Neuronal stem cell (in vitro differentiated cells): ENCODE data around the gene PRDM15.

Experiments
- DNase-seq: peaks from one replicate; pipeline ENCODE4 v3.0.0-alpha.2; 2013; ENCODE audit warnings: low spot score
- H2AFZ ChIP-seq: one replicate; pipeline ENCODE4 v1.6.1; 2013; ENCODE audit warnings: mild to moderate bottlenecking, low read length, inconsistent platforms
- H2AK5ac ChIP-seq: 2 replicates; pipeline ENCODE4 v1.6.1; 2013; ENCODE audit warnings: low read depth, mild to moderate bottlenecking, inconsistent platforms, low read length, moderate library complexity, mixed read lengths
- H2BK120ac ChIP-seq: 2 replicates; pipeline ENCODE4 v1.6.1; 2013; ENCODE audit warnings: low read depth, mild to moderate bottlenecking, inconsistent platforms, low read length, moderate library complexity, mixed read lengths
- H2BK12ac ChIP-seq: one replicate; pipeline ENCODE4 v1.6.1; 2013; ENCODE audit warnings: low read length, inconsistent platforms
- H2BK15ac ChIP-seq: 2 replicates; pipeline ENCODE4 v1.6.1; 2013; ENCODE audit warnings: mild to moderate bottlenecking, low read length, inconsistent platforms, mixed read lengths
- H2BK5ac ChIP-seq: one replicate; pipeline ENCODE4 v1.6.1; 2013; ENCODE audit warnings: inconsistent platforms, mild to moderate bottlenecking, low read length, moderate library complexity
- H3K14ac ChIP-seq: one replicate; pipeline ENCODE4 v1.6.1; 2013; ENCODE audit warnings: low read length, inconsistent platforms
- H3K18ac ChIP-seq: 2 replicates; pipeline ENCODE4 v1.6.1; 2013; ENCODE audit warnings: low read length, inconsistent platforms
- H3K23ac ChIP-seq: 2 replicates; pipeline ENCODE4 v1.6.1; 2013; ENCODE audit warnings: low read depth, mild to moderate bottlenecking, mixed read lengths, low read length, inconsistent platforms; ENCODE audit not compliant: poor library complexity
- H3K27ac ChIP-seq: replicated peaks from 3 replicates; pipeline ENCODE4 v1.5.1; 2013; ENCODE audit warnings: low read length, inconsistent platforms
- H3K27me3 ChIP-seq, 3 experiments: 2 replicates each; pipeline ENCODE4 v1.6.1; 2013; ENCODE audit warnings: low read length in 3 of 3, mild to moderate bottlenecking in 2 of 3, inconsistent platforms in 1 of 3, low read depth in 1 of 3, mixed read lengths in 1 of 3, moderate library complexity in 1 of 3; ENCODE audit not compliant: control insufficient read depth in 3 of 3, insufficient read depth in 3 of 3
- H3K36me3 ChIP-seq, 2 donors: replicated peaks in 1 of 2; 2 replicates each; pipeline ENCODE4 v1.6.1; 2013; ENCODE audit warnings: low read length in 2 of 2; ENCODE audit not compliant: control insufficient read depth in 2 of 2, insufficient read depth in 2 of 2
- H3K4ac ChIP-seq: 2 replicates; pipeline ENCODE4 v1.6.1; 2013; ENCODE audit warnings: inconsistent platforms, mild to moderate bottlenecking, low read length, moderate library complexity
- H3K4me1 ChIP-seq, 2 donors: 1 replicate in 1 of 2; 2 replicates in 1 of 2; pipeline ENCODE4 v1.6.1; 2013; ENCODE audit warnings: low read length in 2 of 2, low read depth in 1 of 2; ENCODE audit not compliant: control insufficient read depth in 2 of 2, insufficient read depth in 1 of 2
- H3K4me2 ChIP-seq: one replicate; pipeline ENCODE4 v1.6.1; 2013; ENCODE audit warnings: mild to moderate bottlenecking, low read length, inconsistent platforms; ENCODE audit not compliant: insufficient read depth, poor library complexity, severe bottlenecking
- H3K4me3 ChIP-seq, 2 donors: 2 replicates each; pipeline ENCODE4 v1.5.1; 2013; ENCODE audit warnings: low read length in 2 of 2, mild to moderate bottlenecking in 2 of 2, inconsistent platforms in 1 of 2, moderate library complexity in 1 of 2
- H3K79me1 ChIP-seq: one replicate; pipeline ENCODE4 v1.6.1; 2013; ENCODE audit warnings: low read depth, mild to moderate bottlenecking, inconsistent platforms, low read length, moderate library complexity
- H3K9ac ChIP-seq: one replicate; pipeline ENCODE4 v1.6.1; 2013; ENCODE audit warnings: mild to moderate bottlenecking, low read depth, low read length, inconsistent platforms; ENCODE audit not compliant: poor library complexity
- H3K9me3 ChIP-seq, 2 donors: replicated peaks in 1 of 2; 2 replicates each; pipeline versions ENCODE3 to v1.6.1; 2013; ENCODE audit warnings: low read length in 2 of 2, mild to moderate bottlenecking in 2 of 2, inconsistent platforms in 1 of 2, low read depth in 1 of 2, mixed read lengths in 1 of 2, moderate library complexity in 1 of 2; ENCODE audit not compliant: control insufficient read depth in 2 of 2, insufficient read depth in 1 of 2
- H4K8ac ChIP-seq: one replicate; pipeline ENCODE4 v1.6.1; 2013; ENCODE audit warnings: low read depth, mild to moderate bottlenecking, inconsistent platforms, low read length, moderate library complexity
- H4K91ac ChIP-seq: one replicate; pipeline ENCODE4 v1.6.1; 2013; ENCODE audit warnings: low read length, low read depth, mild to moderate bottlenecking, inconsistent platforms; ENCODE audit not compliant: poor library complexity
- WGBS, 2 donors: extraction: QIAGEN DNeasy Blood & Tissue Kit; methylation state at CpG; one replicate each; pipeline ENCODE4 v1.1.7; 2013; ENCODE audit warnings: missing lambda C conversion rate in 2 of 2, mixed read lengths in 1 of 2; ENCODE audit not compliant: insufficient read length in 2 of 2, insufficient replicate concordance in 1 of 2; ENCODE audit errors: extremely low coverage in 2 of 2; 5-methylcytosine and 5-hydroxymethylcytosine counted together

The PRDM15 gene

GRCh38 chr21:41926117-41926806 is 47.1 kb upstream of the PRDM15 start:
- Histone ChIP-seq H2BK120ac (no peak overlapping the region), H3K79me1 (no peaks in the 10 kb centered on the region), H3K9me3 (no peaks in the 10 kb centered on the region), H2BK5ac (no peak overlapping the region), H4K8ac (no peak overlapping the region), H2BK15ac (no peak overlapping the region), H3K27me3 (no peaks in the 10 kb centered on the region), H2AK5ac (no peak overlapping the region), H3K36me3 (no peaks in the 10 kb centered on the region), H3K9ac (no peak overlapping the region), H3K4me1 (peaks cover 1 to 13% of the 10 kb centered on the region in 2 donors), H3K27ac (no peak overlapping the region), H3K23ac (no peak overlapping the region), H3K14ac (no peak overlapping the region), H3K4me3 (no peak overlapping the region), H4K91ac (no peak overlapping the region), H3K4me2 (no peak overlapping the region), H3K4ac (no peak overlapping the region), H3K18ac (no peak overlapping the region), H2AFZ (peak overlapping the region; percentile 78), H2BK12ac (no peak overlapping the region)
- no peak for DNase-seq
- WGBS, 2 donors: no CpG with 5 or more reads among the region's 11 CpGs

GRCh38 chr21:41925767-41926116 is 46.6 kb upstream of the PRDM15 start:
- H3K4ac ChIP-seq: no peak overlapping the region
- H3K4me1 ChIP-seq: peaks cover 1 to 12% of the 10 kb centered on the region in 2 donors
- H3K27ac ChIP-seq: no peak overlapping the region
- no peak overlapping the region for H2BK12ac ChIP-seq
- no peak overlapping the region for H2BK15ac ChIP-seq
- DNase-seq: no peak
- no peaks in the 10 kb centered on the region for H3K79me1 ChIP-seq
- H2BK120ac ChIP-seq: no peak overlapping the region
- no peak overlapping the region for H3K14ac ChIP-seq
- no peaks in the 10 kb centered on the region for H3K9me3 ChIP-seq
- no CpG with 5 or more reads among the region's 4 CpGs for WGBS, 2 donors
- H4K91ac ChIP-seq: no peak overlapping the region
- no peak overlapping the region for H2AK5ac ChIP-seq
- H3K23ac ChIP-seq: no peak overlapping the region
- no peaks in the 10 kb centered on the region for H3K36me3 ChIP-seq
- H3K27me3 ChIP-seq: no peaks in the 10 kb centered on the region
- H2AFZ ChIP-seq: peak overlapping the region; percentile 78
- H3K9ac ChIP-seq: no peak overlapping the region
- no peak overlapping the region for H3K4me3 ChIP-seq
- H2BK5ac ChIP-seq: no peak overlapping the region
- no peak overlapping the region for H4K8ac ChIP-seq
- no peak overlapping the region for H3K18ac ChIP-seq
- H3K4me2 ChIP-seq: no peak overlapping the region

- Histone ChIP-seq H2AFZ (no peak overlapping the region), H3K9me3 (no peaks in the 10 kb centered on the region), H3K27me3 (no peaks in the 10 kb centered on the region), H4K91ac (no peak overlapping the region), H3K9ac (no peak overlapping the region), H3K27ac (no peak overlapping the region), H4K8ac (no peak overlapping the region), H3K4ac (no peak overlapping the region), H3K18ac (no peak overlapping the region), H2BK5ac (no peak overlapping the region), H3K4me2 (no peak overlapping the region), H2BK120ac (no peak overlapping the region), H2AK5ac (no peak overlapping the region), H2BK15ac (no peak overlapping the region), H3K23ac (no peak overlapping the region), H3K4me1 (peaks cover 1 to 10% of the 10 kb centered on the region in 2 donors), H2BK12ac (no peak overlapping the region), H3K4me3 (no peak overlapping the region), H3K36me3 (no peaks in the 10 kb centered on the region), H3K79me1 (no peaks in the 10 kb centered on the region), H3K14ac (no peak overlapping the region)
- no peak for DNase-seq
- no CpG with 5 or more reads among the region's 6 CpGs for WGBS, 2 donors
Measured at GRCh38 chr21:41924368-41924754, 45.2 kb upstream of the PRDM15 start.

GRCh38 chr21:41923631-41924367 is 44.7 kb upstream of the PRDM15 start:
- no peak overlapping the region for H3K9ac ChIP-seq
- H3K4me3 ChIP-seq: no peak overlapping the region
- no peak overlapping the region for H3K14ac ChIP-seq
- no peak overlapping the region for H2BK120ac ChIP-seq
- H3K4ac ChIP-seq: no peak overlapping the region
- H4K91ac ChIP-seq: no peak overlapping the region
- H3K79me1 ChIP-seq: no peaks in the 10 kb centered on the region
- no peak overlapping the region for H3K23ac ChIP-seq
- no peak overlapping the region for H2BK5ac ChIP-seq
- H3K4me2 ChIP-seq: no peak overlapping the region
- H3K27ac ChIP-seq: no peak overlapping the region
- no peak overlapping the region for H2AFZ ChIP-seq
- H3K4me1 ChIP-seq: peaks cover 1 to 10% of the 10 kb centered on the region in 2 donors
- H2BK15ac ChIP-seq: no peak overlapping the region
- H3K36me3 ChIP-seq: no peaks in the 10 kb centered on the region
- H3K9me3 ChIP-seq: no peaks in the 10 kb centered on the region
- no peaks in the 10 kb centered on the region for H3K27me3 ChIP-seq
- WGBS, 2 donors: no CpG with 5 or more reads among the region's 7 CpGs
- no peak overlapping the region for H4K8ac ChIP-seq
- no peak overlapping the region for H2AK5ac ChIP-seq
- no peak overlapping the region for H2BK12ac ChIP-seq
- DNase-seq: no peak
- H3K18ac ChIP-seq: peak overlapping the region; percentile 40
